OCI-LY7 (cell line): ENCODE data around the gene SPATA22.
"Not testable (repeated sequence)": the region's sequence is repeated elsewhere in the genome, so short reads cannot be mapped to it uniquely, and the experiment has no call there.

Source experiments
- CTCF ChIP-seq: fragments of 200-600 bp; sonication (generic); conservative IDR thresholded peaks from 2 replicates; pipeline ENCODE4 v1.5.1; 2014; ENCODE audit warnings: mild to moderate bottlenecking, antibody characterized with exemption, low read length, moderate library complexity, mixed read lengths
- EZH2phosphoT487 ChIP-seq: fragments of 200-600 bp; sonication (generic); IDR thresholded peaks from 2 replicates; pipeline ENCODE4 v1.6.1; 2018; ENCODE audit warnings: low read depth, borderline replicate concordance, mild to moderate bottlenecking, mixed run types, antibody characterized with exemption, low read length, moderate library complexity, mixed read lengths

- TF ChIP-seq CTCF, EZH2phosphoT487: not testable (repeated sequence)
Observed at GRCh38 chr17:3519472-3519871, 47.9 kb upstream of the SPATA22 start.
